HG03565 (cell line): ENCODE data around the gene UPK3B.
"Not testable (repeated sequence)": the region's sequence is repeated elsewhere in the genome, so short reads cannot be mapped to it uniquely, and the experiment has no call there.

Experiments used
- ATAC-seq: cut with Tn5 transposase; IDR thresholded peaks from one replicate; pipeline ENCODE4 v1.9.1; 2021; ENCODE audit warnings: mild to moderate bottlenecking, moderate library complexity; ENCODE audit not compliant: unreplicated experiment

The UPK3B gene

DNA sequence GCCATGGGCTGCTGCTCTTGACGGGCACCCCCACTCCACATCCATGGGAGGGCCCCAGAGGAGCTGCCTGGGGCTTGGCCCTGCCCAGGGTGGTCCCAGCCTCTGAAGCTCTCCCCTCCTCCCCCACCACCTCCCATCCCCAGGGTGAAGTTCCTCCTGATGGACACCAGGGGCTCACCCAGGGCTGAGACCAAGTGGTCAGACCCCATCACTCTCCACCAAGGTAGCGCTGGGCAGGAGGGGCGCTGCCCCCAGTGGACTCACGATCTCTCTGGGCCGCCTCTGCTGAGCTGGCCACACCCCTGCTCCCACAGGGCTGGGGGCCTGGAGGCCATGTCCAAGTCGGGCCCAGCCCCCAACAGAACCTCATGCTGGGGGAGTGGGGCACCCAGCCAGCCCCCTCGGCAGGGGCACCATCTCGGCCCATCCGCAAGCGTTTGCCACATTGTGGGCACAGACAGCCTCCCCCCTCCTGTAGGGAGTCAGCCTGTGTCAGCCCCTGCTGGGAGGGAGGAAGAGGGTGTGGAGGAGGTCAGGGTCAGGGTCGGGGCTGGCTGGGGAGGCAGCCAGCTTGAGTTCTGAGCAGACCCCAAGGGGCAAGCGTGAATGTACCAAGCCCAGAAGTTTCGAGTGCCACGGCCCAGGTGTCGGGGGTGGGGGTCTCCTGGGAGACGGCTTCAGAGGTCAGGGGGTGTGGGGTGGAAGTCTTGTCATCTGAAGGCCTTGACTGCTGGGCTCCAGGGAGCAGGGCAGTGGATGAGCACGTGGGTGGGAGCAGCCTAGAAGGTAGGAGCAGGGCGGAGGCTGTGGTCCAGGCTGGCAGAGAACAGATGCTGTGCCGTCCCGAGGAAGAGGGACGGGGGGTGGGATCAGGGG lies 2.8 kb downstream of the UPK3B start:
- ATAC-seq = no peak

DNA sequence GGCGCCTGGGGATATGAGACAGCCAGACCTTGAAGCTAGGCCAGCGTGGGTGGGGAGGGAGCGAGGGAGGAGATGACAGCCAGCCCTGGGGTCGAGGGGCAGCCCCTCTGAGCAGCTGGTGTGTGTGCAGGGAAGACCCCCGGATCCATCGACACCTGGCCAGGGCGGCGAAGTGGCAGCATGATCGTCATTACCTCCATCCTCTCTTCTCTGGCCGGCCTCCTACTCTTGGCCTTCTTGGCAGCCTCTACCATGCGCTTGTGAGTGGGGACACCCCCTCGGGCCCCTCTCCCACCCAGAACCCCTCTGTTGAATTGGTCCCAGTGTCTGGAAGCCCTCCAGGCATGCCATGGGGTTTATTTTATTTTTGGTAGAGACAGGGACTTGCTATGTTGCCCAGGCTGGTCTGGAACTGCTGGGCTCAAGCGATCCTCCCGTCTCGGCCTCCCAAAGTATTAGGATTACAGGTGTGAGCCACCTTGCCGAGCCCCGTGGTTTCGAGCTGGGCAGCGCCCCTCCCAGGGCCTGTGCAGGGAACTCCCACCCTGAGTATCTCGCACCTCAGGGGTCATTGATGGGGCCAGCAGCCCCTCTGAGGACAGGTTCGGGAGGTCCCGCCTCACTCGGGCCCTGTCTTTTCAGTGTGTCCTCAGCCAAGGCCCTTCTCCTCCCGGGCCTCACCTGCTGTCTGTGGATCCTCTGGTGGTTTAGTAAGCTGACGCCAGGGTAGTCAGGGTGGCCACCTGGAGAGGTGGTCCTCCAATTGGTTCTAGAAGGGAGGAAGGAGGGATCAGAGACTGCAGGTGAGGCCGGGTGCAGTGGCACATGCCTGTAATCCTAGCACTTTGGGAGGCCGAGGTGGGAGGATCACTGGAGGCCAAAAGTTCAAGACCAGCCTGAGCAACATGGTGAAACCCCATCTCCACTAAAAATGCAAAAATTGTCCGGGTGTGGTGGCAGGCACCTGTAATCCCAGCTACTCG lies 3.8 kb downstream of the UPK3B start:
- ATAC-seq = no peak

DNA sequence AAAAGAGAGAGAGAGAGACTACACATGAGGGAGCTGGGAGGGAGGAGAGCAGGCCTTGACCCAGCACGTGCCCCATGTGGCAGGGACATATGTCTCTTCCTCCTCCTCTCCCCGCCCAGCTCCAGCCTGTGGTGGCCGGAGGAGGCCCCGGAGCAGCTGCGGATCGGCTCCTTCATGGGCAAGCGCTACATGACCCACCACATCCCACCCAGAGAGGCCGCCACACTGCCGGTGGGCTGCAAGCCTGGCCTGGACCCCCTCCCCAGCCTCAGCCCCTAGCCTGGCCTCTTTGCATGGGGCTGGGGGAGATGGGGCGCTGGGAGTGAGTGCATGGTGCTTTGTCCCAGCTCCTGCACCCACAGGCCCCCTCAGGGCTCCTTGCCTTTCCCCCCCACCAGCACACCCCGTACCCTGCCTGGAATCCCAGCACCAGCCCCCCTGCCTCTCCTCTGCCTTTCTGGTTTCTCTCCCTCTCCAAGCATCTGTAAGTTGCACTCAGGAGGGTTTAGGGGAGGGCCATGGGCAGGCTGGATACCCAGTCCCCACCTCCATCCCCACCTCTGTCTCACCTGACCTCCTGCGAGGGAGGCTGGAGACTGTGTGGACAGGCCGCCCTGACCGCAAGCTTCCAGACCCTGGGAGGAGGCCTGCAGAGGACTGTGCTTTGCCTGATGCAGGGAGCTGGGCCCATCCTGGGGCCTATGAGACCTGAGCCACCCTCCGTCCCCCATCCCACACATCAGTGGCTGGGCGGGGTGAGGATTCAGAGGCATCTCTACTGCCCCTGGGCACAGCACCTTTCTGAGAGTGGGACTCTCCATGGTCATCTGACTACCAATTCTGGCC lies 4.8 kb downstream of the UPK3B start:
- no peak for ATAC-seq

DNA sequence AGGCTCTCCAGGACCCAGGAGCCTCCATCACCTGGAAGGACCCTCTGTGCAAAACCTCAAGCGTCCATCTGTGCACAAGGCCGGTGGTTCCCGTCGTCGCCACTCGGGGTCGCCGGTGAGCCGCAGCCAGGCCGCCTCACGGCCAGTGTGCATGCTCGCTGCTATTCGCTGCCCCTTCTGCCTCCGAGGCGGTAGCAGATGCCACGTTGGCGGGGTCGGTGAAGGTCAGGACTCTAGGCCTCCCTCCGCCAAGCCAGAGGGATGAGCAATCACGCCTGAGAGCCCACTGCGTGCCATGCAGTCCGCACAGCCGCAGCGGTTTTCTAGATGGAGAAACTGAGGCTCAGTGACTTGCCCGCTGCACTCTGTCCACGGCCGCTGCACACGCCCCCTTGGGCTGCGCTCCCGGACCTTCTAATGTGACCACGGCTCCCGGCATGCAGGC lies 5.7 kb downstream of the UPK3B start:
- no peak for ATAC-seq

DNA sequence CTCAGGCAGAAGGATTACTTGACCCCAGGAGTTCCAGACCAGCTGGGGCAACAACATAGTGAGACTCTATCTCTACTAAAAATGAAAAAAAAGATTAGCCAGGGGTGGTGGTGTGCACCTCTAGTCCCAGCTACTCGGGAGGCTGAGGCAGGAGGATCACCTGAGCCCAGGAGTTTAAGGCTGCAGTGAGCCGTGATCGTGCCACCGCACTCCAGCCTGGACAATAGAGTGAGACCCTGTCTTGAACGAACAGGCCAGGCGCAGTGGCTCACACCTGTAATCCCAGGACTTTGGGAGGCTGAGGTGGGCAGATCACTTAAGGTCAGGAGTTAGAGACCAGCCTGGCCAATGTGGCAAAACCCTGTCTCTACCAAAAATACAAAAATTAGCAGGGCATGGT lies 6.6 kb downstream of the UPK3B start:
- ATAC-seq = not testable (repeated sequence)

DNA sequence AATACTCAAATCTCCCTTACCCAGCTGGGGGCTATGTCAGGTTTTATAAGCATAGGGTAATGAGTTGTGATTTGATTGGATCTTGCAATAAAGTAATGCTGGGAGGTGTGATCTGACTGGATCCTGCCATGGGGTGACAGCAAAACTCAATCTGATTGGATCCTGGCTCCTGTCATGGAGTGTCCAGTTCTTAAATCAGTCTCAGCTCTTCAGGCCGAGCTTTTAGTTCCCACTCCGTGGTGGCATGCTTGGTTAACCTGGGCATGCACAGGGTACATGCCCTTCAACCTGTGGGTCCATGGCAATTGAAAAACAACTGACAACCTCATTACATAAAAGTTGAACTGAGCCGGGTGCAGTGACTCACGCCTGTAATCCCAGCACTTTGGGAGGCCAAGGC lies 15.8 kb downstream of the UPK3B start:
- not testable (repeated sequence) for ATAC-seq

DNA sequence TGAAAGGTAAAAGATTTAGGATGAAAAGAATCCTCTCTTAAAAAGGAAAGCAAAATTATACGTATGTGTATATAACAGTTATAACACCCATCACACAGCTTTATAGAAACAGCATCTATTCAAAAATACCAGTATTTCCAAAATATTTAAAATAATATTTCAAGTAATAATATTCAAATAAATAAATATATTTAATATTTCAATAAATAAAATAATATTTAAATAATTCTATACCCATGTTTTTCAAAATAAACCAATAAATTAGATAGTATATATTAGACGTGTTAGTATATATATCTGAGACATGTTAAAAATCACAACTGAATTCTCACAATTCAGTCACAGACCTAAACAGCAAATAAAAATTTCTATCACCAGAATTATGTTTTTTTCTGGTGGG lies 21.3 kb downstream of the UPK3B start:
- not testable (repeated sequence) for ATAC-seq

DNA sequence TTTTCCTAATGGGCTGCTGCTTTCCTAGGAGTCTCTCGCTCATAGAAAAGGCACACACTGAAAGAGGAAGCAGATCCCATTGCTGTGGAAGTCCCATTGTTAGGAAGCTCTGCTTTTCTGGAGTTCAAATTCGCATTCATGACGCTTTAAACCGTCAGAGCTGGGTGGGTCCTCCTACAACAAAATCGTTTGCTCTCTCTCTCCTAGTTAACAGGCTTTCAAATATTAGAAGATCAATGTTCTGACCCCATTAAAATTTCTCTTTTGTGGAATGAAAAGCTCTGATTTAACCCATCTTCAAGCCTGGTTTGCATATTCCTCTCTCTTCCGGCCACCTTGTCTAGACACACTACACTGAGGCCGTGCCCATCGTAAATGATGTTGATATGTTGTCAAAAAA lies 32.8 kb downstream of the UPK3B start, which contains the start of gene SPDYE16:
Gene SPDYE16, minus strand, starts transcription at position 101 of the 400 bp plus-strand sequence. CDS start 1,838 bp downstream, outside the sequence.
- not testable (repeated sequence) for ATAC-seq

DNA sequence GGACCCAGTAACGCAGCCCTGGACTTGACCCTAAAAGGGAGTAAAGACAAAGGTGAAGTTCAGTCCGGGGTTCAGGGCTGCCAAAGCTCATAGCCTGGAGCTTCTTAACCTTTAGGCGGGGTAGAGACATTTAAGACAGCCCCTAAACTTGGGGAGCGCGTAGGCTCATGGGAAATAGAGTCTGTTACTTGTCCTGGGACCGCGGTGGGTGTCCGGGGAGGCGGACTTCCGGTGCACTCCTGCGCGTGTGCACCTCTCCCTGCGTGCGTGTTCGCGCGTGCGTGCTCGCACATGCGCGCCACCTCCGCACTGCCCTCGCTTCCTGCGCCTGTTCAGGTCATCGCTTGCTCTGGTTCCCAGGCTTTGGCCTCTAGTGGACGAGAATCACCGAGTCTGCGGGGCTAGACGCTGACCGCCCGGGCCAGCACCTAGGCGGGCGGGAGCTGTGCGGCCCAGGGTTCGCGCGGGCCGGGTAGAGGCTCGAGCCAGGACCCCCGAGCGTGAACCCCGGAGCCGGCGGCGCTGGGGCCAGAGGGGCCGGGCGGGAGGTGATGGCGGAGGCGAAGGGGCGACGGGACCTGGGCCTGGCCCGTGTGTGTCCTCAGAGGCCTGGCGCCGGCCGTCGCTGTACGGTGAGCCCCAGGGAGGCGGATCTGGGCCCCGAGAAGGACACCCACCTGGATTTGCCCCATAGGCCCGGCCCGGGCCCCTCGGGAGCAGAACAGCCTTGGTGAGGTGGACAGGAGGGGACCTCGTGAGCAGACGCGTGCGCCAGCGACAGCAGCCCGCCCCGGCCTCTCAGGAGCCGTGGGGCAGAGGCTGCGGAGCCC lies 38.9 kb downstream of the UPK3B start:
- ATAC-seq = peak; percentile 100

DNA sequence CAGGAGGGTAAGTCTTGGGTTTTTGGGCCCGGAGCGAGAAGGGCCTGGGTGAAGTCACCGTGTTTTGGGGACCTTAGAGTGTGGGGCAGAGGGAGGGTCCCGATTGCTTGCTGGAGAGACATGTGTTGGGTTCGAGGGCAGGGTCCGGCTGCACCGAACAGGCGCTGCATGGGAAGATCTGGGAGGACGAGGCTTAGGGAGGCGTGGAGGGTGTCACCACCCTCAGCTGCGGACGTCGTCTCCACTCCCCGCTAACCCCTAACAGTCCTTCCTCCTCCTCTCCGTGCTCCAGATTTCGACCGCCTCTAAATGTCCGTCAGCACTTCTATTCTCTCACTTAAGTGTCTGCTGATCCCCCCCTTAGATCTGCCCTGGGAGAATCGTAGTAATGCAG lies 39.5 kb downstream of the UPK3B start:
- not testable (repeated sequence) for ATAC-seq

DNA sequence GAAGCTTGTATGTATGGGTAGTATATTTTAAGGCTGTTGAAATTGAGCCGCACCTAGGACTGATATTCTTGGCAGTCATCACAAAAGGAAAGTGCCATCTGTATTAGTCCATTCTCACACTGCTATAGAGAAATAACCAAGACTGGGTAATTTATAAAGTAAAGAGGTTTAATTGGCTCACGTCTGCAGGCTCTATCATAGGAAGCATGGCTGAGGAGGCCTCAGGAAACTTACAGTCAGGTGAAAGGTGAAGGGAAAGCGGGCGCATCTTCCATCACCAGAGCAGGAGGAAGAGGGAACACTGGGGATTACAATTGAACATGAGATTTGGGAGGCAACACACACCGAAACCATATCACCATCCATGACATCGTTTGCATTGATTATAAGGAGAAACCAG lies 41.6 kb downstream of the UPK3B start:
- ATAC-seq = not testable (repeated sequence)

DNA sequence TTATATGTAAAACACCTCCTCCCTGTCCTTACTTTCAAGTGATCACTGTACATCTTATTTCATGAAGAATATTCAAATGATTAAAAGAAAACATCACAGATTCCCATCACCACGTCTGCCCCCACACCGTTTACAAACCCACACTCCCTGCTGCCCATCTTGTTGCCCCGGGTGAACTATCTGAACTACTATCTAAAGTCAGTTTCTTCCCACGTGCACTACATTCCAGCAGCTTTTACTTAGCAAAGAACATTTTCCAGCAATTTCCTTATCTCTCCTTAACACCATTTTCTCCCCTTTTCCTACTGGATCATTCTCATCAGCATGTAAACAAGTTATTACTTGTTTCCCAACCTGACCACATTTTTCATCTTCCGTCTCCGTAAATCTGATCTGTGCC lies 49.3 kb downstream of the UPK3B start:
- ATAC-seq = not testable (repeated sequence)

DNA sequence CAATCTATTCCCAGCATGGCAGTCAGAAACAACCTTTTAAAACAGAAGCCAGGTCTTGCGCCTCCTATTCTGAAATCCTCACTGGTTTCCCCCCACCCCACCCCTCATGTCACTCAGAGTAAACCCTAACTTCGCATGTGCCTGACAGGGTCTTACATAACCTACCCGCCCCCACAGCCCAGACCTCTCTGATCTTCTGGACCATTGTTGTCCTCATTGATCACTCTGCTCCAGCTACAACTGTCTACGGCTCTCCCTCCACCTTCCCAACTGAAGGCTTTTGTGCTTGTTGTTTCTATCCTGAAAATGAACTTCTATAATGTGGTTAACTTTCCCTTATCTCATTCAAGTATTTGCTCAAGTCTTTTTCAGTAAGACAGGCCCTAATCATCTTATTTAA lies 49.8 kb downstream of the UPK3B start:
- not testable (repeated sequence) for ATAC-seq

DNA sequence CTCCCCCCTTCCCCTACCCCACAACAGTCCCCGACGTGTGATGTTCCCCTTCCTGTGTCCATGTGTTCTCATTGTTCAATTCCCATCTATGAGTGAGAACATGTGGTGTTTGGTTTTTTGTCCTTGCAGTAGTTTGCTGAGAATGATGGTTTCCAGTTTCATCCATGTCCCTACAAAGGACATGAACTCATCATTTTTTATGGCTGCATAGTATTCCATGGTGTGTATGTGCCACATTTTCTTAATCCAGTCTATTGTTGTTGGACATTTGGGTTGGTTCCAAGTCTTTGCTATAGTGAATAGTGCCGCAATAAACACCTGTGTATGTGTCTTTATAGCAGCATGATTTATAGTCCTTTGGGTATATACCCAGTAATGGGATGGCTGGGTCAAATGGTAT lies 51.0 kb downstream of the UPK3B start:
- not testable (repeated sequence) for ATAC-seq

DNA sequence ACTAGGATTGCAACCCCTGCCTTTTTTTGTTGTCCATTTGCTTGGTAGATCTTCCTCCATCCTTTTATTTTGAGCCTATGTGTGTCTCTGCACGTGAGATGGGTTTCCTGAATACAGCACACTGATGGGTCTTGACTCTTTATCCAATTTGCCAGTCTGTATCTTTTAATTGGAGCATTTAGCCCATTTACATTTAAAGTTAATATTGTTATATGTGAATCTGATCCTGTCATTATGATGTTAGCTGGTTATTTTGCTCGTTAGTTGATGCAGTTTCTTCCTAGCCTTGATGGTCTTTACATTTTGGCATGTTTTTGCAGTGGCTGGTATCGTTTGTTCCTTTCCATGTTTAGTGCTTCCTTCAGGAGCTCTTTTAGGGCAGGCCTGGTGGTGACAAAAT lies 54.6 kb downstream of the UPK3B start:
- ATAC-seq = not testable (repeated sequence)
